GM12891 (cell line): ENCODE results near the gene OR4D6.
"Not testable (repeated sequence)": the region's sequence is repeated elsewhere in the genome, so short reads cannot be mapped to it uniquely, and the experiment has no call there.

Source experiments
- DNase-seq: peaks from one replicate; pipeline ENCODE4 v3.0.0; 2011; ENCODE audit warnings: low spot score; ENCODE audit not compliant: insufficient read length
- FAIRE-seq: peaks from 2 replicates; lab custom pipeline; 2011; peaks lifted over from hg19 to GRCh38; lab: Jason Lieb, UNC
- PAX5 ChIP-seq: IDR thresholded peaks from 2 replicates; pipeline ENCODE4 v1.6.1; 2011; ENCODE audit warnings: low read length, moderate library complexity, mild to moderate bottlenecking; ENCODE audit not compliant: insufficient read depth, severe bottlenecking
- POLR2A ChIP-seq: IDR thresholded peaks from 2 replicates; pipeline ENCODE4 v1.6.1; 2011; ENCODE audit warnings: low read depth, low read length, control low read depth
- POLR2AphosphoS5 ChIP-seq: IDR thresholded peaks from 2 replicates; pipeline ENCODE4 v1.6.1; 2011; ENCODE audit warnings: low read depth, low read length, control low read depth
- POU2F2 ChIP-seq: IDR thresholded peaks from 2 replicates; pipeline ENCODE4 v1.6.1; 2011; ENCODE audit warnings: low read depth, mild to moderate bottlenecking, control low read depth, low read length, moderate library complexity
- SPI1 ChIP-seq: IDR thresholded peaks from 2 replicates; pipeline ENCODE4 v1.6.1; 2011; ENCODE audit warnings: low read depth, low read length, control low read depth
- TAF1 ChIP-seq: IDR thresholded peaks from 2 replicates; pipeline ENCODE4 v1.6.1; 2011; ENCODE audit warnings: low read depth, low read length, control low read depth

Gene OR4D6

DNA sequence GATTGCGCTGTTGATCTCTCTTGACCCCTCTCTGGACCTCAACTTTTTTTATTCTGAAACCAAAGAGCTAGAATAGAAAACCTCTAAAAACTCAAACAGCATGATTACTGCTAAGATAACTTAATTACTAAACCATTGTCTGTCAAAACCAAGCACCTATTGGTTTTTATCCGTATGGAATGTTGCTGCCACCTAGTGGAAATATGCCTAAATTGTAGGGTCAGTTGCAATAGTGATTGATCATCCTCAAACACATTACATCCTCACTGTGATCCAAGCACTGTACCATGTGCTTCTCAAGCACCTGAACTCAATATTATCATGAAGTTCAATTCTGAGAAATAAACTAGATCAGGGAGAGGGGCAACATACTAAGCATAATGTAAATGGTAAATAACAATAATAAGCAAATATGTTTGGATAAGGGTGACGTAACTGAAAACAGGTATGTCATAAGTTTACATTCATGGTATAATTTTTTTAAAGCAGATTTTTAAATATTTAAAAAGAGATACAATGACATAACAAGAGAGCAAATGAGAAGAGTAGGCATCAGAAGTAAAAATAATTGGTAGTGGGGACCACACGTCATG is 26.7 kb upstream of the OR4D6 start:
- FAIRE-seq (peak; percentile 93), DNase-seq (peak; percentile 13)
- TF ChIP-seq POLR2AphosphoS5 (no peak), TAF1 (no peak), SPI1 (no peak), POU2F2 (no peak)

DNA sequence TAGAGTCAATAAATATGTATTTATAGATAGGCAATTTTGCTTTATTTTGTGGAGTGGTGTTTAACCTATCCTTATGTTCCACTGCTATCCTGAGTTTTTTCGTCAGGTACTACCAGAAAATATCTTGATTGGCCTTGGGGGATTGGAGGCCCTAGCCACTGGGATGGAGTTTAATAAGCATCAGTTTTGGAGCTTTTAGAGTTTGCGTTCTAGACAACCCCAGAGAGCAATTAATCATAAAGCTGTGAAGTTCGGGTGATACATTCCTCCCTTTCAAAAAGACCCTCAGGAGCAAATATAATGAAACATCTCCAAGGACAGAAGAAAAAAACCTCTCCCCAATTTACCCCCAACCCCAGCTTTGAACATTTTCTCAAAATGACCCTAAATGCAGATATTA is 20.6 kb upstream of the OR4D6 start, which contains the start of gene OR5A1:
Gene OR5A1 (plus strand): TSS at position 301 of the 400 bp plus-strand sequence. CDS start 6,700 bp downstream, outside the sequence.
- TF ChIP-seq POU2F2 (no peak), PAX5 (no peak), SPI1 (no peak), POLR2A (no peak), POLR2AphosphoS5 (no peak), TAF1 (no peak)
- DNase-seq (no peak), FAIRE-seq (no peak)

DNA sequence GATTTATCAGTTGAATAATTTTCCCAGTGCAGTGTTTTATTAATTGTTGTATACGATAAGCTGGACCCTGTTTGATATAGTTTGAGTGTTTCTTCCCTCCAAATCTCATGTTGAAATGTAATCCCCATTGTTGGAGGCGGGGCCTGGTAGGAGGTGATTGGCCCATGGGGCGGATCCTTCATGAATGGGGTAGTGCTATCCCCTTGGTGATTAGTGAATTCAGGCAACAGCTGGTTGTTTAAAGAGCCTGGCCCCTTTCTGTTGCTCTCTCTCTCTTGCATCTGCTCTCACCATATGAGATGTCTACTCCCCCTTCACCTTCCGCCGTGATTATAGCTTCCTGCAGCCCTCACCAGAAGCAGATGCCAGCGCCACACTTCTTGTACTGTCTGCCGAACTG is 19.0 kb upstream of the OR4D6 start:
- FAIRE-seq (no peak), DNase-seq (no peak)
- TF ChIP-seq SPI1: no peak
- no peak for TF ChIP-seq PAX5

DNA sequence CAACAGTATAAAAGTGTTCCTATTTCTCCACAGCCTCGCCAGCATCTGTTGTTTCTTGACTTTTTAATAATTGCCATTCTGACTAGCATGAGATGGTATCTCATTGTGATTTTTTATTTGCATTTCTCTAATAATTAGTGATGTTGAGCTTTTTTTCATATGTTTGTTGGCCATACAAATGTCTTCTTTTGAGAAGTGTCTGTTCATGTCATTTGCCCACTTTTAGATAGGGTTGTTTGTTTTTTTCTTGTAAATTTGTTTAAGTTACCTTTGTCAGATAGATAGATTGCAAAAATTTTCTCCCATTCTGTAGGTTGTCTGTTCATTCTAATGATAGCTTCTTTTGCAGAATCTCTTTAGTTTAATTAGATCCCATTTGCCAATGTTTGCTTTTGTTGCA is 11.1 kb upstream of the OR4D6 start:
- not testable (repeated sequence) for FAIRE-seq, DNase-seq

DNA sequence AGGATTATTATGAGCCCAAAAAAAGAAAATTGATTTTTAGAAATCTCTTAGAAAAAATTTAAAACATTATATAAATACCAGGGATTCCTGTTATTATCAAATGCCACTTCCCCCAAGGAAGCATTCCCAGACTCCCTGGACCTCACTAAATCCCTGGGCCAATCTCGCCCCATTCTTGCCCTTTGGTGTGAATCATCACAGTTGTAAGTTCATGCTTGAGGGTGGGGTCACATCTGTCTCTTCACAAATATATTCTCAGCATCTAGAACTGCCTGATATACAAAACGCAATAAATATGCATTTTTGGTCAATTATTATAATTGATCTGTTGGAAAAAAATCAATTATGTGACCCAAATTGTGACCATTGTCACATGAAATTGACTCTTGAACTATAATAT is 8.3 kb upstream of the OR4D6 start:
- TF ChIP-seq POLR2AphosphoS5: no peak
- FAIRE-seq: no peak
- DNase-seq: no peak

DNA sequence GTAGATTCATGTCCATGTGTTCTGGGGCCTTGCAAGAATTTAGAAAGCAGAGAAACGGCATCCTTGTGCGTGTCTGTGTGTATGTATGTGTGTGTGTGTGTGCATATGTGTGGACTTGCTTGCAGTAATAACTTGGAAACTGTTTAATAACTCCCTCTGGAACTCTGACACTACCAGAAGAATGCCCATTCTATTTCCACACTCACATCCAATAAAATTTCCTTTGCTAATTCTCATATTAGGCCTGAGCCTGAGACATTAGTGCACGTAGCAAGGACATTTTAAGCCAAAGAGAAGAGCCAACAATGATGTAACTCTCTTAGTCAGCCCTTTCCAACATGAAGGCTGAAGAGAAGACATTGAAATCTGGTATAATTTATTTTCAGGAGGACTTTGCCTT is 3.2 kb downstream of the OR4D6 start:
- FAIRE-seq (no peak), DNase-seq (no peak)
- TF ChIP-seq POLR2A (no peak), PAX5 (no peak), POU2F2 (no peak), SPI1 (no peak), TAF1 (no peak), POLR2AphosphoS5 (no peak)

DNA sequence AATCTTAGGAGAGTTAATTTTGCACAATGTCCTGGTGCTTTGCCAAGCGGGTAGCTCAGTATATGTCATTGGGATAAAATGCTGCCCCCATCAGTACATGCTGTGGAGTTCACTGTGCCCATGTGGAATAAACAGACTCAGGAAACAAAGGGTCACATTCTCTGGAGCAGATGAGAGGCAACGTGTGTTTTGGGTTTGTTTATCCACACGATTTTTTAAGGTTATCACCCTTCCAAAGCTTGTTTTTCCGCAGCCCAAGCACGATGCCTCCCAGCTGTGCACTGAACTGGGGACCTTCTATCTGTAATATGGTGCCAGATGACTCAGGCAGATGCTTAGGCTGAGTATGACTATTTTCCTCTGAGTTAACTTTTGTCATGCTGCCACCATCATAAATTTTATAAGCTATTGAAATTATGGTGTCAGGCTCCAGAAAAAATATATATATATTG is 6.5 kb downstream of the OR4D6 start:
- FAIRE-seq (no peak), DNase-seq (no peak)
- TF ChIP-seq POLR2AphosphoS5 (no peak), POU2F2 (no peak), PAX5 (no peak), SPI1 (no peak), POLR2A (no peak), TAF1 (no peak)

DNA sequence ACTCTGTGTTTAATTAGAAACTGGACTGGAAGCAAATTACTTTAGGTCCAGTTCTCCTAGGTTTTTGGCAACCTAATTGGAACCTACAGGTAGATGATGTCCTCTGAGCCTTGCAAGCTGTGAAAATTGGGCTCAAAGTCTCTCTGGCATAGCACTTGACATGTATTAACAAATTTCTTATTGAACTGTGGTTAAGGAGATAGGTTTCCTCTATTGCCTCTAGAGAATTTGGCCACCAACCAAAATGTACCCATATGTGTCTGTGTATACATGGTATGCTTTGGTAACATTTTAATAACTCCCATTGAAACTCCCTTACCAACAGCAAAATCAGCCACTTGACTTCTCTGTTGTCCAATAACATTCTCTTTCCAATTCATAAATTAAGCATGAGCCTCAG is 16.3 kb downstream of the OR4D6 start, which contains the start of gene OR4D10:
Gene OR4D10 (plus strand): TSS at position 301 of the 400 bp plus-strand sequence. CDS start 4,115 bp downstream, outside the sequence.
- DNase-seq: no peak
- no peak for FAIRE-seq
- no peak for TF ChIP-seq TAF1
- no peak for TF ChIP-seq PAX5
- no peak for TF ChIP-seq POU2F2
- no peak for TF ChIP-seq POLR2AphosphoS5
- TF ChIP-seq SPI1: no peak
- TF ChIP-seq POLR2A: no peak

DNA sequence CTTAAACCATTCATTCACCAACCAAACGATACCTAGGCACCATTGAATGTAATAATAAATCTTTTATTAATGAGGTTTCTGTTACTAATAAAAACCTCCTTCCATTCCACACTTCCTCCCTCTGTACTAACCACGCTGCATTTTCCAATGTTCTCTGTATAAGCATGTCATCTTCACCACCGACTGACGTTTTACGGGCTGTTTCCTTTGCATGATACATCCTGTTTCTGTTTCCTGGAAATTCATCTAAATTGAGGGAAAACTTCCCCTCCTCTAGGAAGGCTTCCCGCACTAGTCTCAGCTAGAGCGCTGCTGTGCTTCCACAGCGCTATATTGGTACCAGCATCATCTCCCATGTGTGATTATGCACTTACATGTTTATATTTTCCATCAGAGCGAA is 18.4 kb downstream of the OR4D6 start:
- FAIRE-seq (no peak), DNase-seq (no peak)
- TF ChIP-seq POU2F2: no peak
- no peak for TF ChIP-seq TAF1
- TF ChIP-seq SPI1: no peak

DNA sequence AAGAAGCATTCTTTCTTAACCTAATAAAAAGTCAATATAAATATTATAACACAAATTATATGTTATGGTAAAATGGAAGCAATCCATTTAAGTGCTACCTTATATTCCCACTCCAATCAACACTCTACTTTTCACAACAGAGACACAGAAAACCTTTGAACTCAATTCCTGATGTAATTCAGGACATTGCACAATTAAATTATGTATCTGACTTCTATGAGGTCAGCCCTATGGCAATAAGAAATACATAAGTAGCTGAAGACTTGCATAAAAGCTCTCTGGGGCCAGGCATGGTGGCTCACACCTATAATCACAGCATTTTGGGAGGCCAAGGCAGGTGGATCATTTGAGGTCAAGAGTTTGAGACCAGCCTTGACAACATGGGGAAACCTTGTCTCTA is 23.1 kb downstream of the OR4D6 start:
- no peak for TF ChIP-seq POLR2AphosphoS5
- no peak for TF ChIP-seq SPI1
- no peak for TF ChIP-seq TAF1
- no peak for TF ChIP-seq POU2F2
- TF ChIP-seq POLR2A: no peak
- no peak for TF ChIP-seq PAX5

DNA sequence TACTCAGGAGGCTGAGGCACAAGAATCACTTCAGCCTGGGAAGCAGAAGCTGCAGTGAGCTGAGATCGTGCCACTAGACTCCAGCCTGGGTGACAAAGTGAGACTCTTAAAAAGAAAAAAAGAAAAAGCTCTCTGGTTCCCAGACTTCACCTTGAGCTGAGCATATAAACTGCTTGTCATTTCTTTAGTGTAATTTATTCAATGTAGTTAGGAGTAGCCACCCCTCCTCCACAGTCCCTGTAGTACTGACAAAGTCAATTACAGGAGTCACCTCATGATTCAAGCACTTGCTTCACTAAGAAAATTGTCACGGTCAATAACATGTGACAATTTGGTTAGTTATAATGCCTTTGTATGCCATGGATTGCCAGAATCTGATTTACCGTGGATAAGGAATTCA is 23.6 kb downstream of the OR4D6 start:
- no peak for TF ChIP-seq POLR2AphosphoS5
- TF ChIP-seq SPI1: no peak
- no peak for TF ChIP-seq POU2F2
- no peak for TF ChIP-seq POLR2A
- TF ChIP-seq PAX5: no peak
- no peak for TF ChIP-seq TAF1
- DNase-seq (no peak), FAIRE-seq (no peak)

More for the DNA sequence above, 23.1 kb downstream of the OR4D6 start:
- DNase-seq: no peak
- FAIRE-seq: no peak
